NCI-H1105 treated with DMSO at 0.1 percent for 48 hours (cell line): ENCODE results near the gene STX1B.
"Not testable (repeated sequence)": the region's sequence is repeated elsewhere in the genome, so short reads cannot be mapped to it uniquely, and the experiment has no call there.

Source experiments
- DNase-seq: peaks from one replicate; lab custom pipeline; 2025; lab: John Stamatoyannopoulos, UW

The STX1B gene

DNA sequence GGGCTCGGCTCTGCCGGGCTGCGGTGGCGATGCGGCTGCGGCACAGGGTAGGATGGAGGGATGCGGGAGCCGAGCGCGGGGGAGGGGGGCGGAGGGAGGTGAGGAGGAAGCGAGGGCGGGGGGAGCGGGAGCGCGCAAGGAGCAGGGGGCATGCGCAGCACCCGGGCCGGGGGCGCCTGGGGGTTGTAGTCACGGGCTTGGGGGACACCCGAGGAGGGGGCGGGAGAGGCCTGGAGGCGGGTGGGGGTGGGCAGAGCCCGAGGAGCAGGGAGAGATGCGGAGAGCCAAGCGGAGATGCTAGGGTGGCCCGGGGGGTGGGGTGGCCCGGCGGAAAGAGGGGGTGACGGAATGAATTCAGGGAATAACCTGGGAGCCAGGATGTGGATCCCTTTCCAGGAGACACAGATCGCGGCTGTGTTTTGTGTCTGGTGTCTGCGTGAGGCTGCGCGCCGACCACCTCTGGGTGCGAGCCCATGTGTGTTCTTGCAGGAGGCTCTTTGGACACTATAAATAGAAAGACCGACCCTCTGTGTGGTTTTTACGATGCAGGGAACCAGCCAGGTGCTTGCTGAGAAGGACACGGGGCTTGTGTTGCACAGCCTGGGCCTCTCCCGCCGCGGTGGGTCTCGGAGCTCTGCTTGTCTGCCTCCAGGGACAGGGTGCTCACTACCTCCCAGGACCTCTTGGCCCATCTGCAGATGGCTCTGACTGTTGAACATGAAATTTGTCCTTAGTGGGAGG, at the start of gene STX1B:
Gene STX1B (minus strand): TSS at position 54 of the 741 bp plus-strand sequence. CDS start 242 bp downstream, outside the sequence.
- peak; percentile 43 for DNase-seq

DNA sequence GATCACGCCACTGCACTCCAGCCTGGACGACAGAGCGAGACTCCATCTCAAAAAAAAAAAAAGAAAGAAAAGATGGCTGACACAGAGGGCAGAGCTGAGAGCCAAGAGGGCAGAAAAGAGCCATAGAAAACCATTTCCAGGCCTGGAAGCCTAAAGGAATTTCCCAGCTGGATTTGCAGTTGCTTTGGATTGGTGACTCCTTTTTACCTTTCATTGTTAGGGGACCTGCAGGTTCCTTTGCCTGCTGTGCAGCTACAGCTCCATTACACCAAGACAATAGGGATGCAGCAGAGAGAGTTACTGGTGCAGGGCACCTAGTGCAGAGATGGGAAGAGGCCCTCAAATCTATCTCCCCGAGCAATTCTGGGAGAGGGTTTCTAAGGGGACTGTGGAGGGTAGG, 45.2 kb upstream of the STX1B start:
- DNase-seq = no peak

DNA sequence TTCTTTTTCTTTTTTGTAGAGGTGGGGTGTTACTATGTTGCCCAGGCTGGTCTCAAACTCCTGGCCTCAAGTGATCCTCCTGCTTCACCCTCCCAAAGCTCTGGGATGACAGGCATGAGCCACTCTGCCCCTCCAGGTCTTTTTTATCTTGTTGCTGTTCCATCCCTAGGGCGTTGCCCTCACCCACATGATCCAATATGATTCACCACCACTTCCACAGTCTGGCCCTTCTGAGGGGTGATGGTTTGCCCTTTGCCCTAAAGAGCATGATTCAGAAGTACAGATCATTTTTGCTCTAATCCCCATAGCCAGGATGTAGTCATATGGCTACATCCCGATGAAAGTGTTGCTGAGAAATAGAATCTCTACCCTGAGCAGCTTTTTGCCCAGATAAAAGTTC, 41.7 kb upstream of the STX1B start:
- no peak for DNase-seq

DNA sequence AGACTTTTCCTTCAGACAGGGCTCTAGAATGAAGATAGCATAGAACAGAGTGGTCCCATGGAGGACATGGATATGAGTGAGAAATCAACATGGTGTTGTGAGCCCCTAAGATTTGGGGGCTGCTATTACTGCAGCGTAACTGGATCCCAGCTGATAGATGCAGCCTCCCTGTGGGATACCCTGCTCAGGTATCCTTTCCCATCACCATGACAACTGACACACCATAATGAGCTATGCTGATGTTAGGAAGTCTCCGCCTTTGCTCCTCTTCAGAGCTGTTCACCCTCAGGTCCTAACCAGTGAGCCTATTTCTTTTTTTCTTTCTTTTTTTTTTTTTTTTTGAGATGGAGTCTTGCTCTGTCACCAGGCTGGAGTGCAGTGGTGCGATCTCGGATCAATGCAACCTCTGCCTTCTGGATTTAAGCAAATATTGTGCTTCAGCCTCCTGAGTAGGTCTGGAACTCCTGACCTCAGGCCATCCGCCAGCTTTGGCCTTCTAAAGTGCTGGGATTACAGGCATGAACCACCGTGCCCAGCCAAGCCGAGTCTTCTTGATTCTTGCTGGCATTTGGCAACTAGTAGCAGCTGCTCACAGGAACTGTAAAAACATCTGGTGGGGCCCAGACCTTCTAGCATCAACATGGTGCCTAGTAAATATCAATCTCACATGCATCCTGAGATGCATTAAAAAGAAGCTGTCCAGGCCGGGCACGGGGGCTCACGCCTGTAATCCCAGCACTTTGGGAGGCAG, 40.0 kb upstream of the STX1B start:
- DNase-seq = no peak

DNA sequence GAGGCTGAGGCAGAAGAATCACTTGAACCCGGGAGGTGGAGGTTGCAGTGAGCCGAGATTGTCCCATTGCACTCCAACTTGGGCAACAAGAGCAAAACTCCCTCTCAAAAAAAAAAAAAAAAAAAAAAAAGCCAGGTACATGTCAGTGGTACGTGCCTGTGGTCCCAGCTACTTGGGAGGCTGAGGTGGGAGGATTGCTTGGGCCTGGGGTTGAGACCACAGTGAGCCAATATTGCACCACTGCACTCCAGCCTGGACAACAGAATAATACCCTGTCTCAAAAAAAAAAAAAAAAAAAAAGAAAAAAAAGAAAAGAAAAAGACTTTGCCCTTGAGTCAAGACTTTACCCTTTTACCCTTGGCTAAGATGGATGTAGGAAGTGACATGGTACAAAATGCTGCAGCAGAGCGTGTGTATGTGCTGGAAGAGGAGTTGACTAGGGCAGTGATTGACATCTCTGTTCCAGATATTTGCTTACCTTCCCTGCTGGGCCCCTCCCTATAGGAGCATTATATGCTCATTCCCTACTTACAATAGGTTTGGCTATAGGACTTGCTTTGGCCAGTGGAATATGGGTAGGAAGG, 33.6 kb upstream of the STX1B start:
- no peak for DNase-seq

DNA sequence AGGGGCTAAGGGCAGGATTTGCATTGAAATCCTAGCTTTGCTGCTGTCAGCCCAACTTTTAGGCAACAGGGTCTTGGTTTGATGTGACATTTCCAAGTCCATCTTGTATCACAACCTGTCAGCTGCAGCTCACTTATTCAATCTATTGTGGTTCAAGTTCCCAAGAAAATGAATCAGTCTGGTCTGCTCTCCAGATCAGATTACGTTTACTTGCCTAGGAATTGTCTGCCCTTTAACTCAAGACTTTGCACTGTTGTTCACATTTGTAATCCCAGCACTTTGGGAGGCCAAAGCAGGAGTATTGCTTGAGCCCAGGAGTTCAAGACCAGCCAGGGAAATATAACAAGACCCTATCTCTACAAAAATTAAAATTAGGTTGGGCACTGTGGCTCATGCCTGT, 32.9 kb upstream of the STX1B start:
- DNase-seq = no peak

DNA sequence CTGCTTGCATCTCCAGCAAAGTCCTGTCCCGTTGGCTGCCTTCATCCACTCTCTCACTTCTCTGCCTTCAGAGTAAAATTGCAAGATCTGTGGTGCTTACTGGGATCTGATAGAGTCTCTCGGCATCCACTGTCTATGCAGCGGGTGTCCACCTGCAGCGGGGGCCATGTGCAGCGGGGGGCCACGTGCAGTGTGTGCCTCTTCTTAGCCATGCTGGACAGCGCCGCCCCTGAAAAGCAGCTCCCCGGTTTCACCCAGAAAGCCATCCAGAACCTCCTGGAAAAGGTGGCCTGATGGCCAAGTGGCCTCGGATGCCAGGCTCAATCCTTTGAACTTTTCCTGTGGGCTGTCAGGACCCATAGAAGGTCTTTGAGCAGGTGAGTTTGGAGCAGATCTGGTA, 32.4 kb upstream of the STX1B start:
- DNase-seq = no peak

DNA sequence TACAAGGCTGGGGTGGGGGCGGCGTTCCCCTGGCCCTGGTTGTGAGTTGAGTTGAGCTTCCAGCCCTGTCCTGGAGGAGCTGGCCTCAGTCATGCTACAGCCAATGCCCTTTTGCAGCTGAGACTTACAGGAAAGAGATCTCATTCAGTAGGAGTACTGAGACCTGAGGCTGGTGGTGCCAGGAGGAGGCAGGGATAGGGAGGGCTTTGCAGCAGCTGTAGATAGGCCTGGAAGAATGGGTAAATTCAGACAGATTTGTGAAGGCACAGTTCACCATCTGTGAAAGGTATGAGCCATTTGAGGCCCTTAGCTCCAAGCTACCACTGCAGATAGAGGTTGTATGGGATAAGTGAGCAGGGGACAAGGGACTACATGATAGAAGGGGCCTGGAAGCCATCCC, 28.6 kb upstream of the STX1B start:
- DNase-seq = no peak

DNA sequence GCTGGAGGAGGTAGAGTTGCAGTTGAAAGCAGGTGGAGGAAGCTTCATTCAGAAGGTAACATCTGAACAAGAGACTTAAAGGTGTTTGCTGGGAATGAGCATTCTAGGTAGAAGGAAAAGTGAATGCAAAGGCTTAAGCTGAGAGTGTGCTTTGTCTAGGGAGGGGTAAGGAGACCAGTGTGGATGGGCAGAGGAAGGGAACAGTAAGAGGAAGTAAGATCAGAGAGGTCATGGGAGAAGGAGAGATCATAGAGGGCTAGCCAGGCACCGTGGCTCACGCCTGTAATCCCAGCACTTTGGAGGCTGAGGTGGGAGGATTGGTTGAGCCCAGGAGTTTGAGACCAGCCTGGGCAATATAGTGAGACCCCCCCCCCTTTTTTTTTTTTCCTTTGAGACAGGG, 26.3 kb upstream of the STX1B start:
- no peak for DNase-seq

DNA sequence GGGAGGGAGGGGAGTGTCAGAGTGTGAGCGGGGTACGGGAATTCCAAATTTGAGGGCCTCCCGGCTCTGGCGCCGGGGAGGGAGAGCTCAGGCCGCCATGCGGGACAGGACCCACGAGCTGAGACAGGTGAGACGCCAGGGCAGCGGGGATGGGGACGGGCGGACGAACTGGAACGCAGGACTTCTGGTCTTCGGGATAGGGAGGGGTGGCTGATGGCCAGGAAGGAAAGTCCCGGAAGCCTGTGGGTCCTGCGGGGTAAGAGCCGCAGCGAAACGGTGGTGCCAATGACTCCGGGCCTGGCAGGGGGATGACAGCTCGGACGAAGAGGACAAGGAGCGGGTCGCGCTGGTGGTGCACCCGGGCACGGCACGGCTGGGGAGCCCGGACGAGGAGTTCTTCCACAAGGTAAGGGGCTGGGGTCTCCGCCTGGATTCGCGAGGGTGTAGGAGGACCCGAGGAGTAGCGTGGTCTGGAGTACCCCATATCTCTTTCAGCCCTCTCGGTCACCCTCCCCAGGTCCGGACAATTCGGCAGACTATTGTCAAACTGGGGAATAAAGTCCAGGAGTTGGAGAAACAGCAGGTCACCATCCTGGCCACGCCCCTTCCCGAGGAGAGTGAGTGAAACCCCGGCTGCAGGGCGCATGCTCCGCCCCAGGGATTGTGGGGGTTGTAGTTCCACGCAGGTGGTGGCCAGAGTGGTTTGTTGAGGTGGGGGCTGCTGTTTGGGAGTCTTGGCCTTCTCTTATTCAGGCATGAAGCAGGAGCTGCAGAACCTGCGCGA, 23.5 kb upstream of the STX1B start:
- DNase-seq = peak; percentile 61

DNA sequence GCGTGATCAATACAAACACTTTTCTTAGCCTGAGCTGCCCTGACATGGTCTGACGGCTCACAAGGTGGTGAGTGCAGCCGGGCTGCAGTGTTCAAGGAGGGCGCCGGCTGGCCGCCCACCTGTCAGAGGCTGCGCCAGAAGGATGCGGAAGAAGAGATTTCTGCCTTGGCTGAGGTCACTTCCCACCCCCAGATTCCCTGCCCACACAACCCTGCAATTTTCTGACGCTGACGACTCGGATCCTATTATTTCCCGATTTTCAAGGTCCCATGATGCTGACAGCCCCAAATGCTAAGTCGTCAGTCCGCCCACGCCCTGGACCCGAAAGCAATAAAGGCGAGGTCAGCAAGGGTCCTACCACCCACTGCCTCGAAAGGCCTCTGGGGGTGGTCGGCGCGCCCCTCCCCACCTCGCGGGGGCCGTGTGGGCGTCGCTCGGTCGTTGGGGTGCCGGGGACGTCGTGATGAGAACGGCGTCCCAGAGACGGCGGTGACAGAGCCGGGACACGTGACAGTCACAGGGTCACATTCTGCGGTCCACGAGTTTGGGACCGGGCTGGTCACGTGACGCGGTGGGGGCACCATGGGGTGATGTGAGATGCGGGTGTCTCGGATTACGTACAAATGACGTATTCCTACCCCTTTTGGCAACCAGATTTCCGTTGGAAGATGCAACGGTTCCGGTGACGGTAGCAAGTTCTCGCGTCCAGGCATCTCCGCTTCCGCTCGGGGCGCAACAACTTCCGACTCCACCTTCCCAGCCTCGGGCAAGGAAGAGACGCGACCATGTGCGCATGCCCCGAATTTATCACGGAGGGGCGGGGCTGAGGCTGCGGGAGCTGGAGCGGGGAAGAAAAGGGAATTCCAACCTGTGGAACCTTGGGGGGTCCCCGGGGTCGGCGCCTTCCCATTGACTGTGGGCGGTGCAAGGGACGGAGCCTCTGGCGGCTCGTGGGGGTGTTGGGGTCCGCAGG, 22.6 kb upstream of the STX1B start, which contains the start of gene STX4:
Gene STX4 (plus strand): TSS at position 823 of the 973 bp plus-strand sequence. CDS start 248 bp downstream, outside the sequence.
- DNase-seq = peak; percentile 91

DNA sequence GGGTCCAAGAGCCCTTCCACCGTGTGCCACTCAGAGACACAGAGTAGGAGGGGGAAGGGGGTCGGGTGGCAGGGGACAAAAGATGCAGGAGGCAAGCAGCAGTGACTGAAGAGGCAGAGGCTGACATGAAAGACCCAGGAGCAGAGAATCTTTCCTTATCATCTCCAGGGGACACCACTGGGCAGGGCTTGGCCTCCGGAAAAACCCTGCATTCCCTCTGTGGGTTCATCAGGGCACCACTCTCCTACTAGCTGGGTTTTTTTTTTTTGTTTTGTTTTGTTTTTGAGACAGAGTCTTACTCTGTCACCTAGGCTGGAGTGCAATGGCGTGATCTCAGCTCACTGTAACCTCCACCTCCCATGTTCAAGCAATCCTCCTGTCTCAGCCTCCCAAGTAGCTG, 20.8 kb upstream of the STX1B start:
- DNase-seq = no peak

DNA sequence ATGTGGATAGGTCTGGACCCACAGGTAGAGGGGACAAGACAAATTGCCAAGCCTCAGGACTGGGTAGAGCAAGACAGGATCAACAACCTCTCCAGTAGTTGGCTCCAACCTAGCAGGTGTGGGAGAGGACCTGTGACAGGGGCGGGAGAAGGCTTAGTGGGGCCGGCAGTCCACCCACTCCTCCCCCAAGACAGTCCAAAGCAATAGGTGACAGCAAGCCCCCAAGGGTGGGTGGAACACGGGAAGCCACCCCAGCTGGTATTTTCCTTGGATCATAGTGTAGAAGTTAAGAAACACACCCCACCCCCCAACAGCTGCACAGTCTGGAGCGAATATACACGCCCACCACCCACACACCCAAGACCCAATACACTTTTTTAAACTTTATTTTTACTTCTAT, 18.8 kb upstream of the STX1B start:
- DNase-seq = no peak

DNA sequence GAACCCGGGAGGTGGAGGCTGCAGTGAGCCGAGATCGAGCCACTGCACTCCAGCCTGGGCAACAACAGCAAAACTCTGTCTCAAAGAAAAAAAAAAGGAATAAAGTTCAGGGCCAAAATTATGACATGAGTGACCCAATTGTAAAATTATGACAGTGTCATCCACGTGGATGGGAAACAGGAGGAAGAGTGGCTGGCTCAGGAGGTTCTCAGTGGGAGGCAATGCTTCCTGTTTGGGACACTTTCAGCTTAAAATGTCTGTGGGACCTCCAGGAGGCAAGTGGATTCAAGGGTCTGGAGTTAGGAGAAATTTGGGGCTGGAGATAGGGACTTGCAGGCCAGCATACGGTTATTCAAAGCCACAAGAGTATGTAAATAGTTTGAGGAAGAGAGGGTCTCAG, 14.9 kb upstream of the STX1B start:
- DNase-seq = no peak

DNA sequence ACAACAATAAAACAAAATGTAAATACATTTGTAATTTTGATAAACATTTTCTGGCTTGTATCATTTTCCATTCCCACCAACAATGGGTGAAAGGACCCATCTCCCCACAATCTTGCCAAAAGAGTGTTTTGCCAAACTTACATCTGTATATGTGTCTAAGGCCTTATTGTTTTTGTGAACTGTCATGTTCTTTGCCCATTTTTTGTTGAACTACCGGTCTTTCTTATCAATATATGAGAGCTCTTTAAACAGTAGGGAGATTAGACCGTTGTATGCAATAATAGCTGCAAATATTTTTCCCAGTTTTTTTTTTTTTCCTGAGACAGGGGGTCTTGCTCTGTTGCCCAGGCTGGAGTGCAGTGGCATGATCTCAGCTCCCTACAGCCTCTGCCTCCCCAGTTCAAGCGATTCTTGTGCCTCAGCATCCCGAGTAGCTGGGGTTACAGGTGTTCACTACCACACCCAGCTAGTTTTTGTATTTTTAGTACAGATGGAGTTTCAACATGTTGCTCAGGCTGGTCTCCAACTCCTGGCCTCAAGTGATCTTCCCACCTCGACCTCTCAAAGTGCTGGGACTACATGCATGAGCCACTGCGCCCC, 13.3 kb upstream of the STX1B start:
- DNase-seq = no peak

DNA sequence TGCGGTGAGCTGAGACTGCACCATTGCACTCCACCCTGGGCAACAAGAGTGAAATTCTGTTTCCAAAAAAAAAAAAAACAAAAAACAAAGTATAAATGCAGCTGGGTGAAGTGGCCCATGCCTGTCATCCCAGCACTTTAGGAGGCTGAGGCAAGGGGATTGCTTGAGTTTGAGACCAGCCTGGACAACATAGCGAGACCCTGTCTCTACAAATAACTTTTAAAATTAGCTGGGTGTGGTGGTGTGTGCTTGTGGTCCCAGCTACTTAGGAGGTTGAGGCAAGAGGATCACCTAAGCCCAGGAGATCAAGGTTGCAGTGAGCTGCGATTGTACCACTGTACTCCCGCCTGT, 12.8 kb upstream of the STX1B start:
- DNase-seq = no peak

DNA sequence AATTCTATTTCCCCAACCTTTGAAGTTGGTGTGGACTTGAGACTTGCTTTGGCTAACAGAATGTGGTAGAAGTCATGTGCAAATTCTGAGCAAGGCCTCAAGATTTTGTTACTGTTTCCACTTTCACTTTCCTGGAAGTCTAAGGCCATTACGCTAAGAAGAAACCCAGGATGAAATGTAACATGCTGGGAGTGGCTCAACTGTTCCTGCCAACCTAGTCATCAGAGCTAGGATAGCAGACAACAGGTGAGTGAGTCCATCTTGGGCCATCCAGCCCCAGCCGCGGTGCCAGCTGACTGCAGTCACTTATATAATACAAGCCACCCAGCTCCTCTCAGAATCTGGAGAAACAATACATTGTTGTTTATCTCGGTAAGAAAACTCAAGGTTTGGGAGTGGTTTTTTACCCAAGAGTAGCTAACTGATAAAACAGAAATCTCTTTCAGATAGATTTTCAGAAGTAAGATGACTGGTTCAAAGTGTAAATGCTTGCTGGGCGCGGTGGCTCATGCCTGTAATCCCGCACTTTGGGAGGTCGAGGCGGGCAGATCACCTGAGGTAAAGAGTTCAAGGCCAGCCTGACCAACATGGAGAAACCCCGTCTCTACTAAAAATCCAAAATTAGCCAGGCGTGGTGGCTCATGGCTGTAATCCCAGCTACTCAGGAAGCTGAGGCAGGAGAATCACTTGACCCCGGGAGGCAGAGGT, 12.3 kb upstream of the STX1B start:
- no peak for DNase-seq

DNA sequence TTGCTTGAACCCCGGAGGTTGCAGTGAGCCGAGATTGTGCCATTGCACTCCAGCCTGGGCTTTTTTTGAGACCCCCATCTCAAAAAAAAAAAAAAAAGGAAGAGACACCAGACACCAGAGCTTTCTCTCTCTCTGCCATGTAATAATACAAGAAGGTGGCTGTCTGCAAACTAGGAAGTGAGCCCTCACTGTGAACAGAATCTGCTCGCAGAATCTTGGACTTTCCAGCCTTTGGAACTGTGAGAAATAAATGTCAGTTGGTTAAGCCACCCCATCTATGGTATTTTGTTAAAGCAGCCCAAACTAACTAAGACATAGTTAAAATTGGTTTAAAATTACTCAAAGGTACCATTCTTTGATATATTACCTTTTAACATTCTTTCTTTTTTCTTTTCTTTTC, 10.1 kb upstream of the STX1B start:
- DNase-seq = no peak

DNA sequence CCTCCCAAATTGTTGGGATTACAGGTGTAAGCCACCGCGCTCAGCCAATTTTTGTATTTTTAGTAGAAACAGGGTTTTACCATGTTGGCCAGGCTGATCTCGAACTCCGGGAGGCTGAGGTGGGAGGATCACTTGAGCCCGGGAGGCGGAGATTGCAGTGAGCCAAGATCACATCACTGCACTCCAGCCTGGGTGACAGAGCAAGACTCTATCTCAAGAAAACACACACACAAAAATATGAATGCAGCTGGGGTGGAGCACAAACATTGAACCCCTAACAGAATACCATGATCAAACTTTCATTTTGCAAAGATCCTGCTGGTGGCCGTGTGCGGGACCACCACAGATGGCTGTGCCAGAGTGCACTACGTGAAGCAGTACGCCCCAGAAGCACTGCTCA, 7.3 kb upstream of the STX1B start:
- not testable (repeated sequence) for DNase-seq

DNA sequence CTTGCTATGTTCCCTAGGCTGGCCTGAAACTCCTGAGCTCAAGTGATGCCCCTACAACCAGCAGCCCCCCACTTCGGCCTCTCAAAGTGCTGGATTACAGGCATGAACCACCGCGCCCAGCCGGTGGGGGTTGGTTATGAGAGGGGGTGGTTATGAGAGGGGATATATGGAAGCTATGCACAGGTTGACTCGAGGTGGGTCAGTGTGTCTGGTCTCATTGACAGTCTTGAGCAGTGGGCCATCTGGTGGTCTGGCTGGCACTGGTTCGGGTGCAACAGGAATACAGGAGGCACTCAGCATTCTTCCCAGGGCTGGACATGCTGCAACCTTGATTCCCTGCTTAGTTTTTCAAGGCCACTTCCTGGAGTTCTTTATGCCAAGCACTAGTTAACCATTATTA, 5.6 kb upstream of the STX1B start:
- no peak for DNase-seq
